Measurements from ENCODE around the gene PCCA. TPM values are rescaled to one million over a fixed set of nuclear protein-coding genes. Genes with fewer than 3 reads are reported as not detected.

The PCCA gene
- total RNA-seq, 4 donors from 2014 or later, result 24.8 to 122 (median 53.0) TPM

GRCh38 chr13:100290165-100290801 lies 201.4 kb downstream of the PCCA start:
- intact Hi-C loops (cut with DNase I; ENCODE audit: low total_unique reads), result no loop called here
- Histone ChIP-seq H3K4me1 (no peaks in the 10 kb centered on the region), H3K36me3 (no peaks in the 10 kb centered on the region), H3K9me3 (no peaks in the 10 kb centered on the region), H3K27ac (no peak overlapping the region), H3K27me3 (no peaks in the 10 kb centered on the region), H3K4me3 (no peak overlapping the region)
- no peak for DNase-seq
- TF ChIP-seq CTCF (IDR thresholded peaks at IDR 0.05) (no peak), POLR2A (IDR thresholded peaks at IDR 0.05) (no peak)

GRCh38 chr13:100291624-100292023 lies 202.7 kb downstream of the PCCA start:
- no peak overlapping the region for H3K4me3 ChIP-seq
- H3K27ac ChIP-seq, result no peak overlapping the region
- H3K9me3 ChIP-seq, result no peaks in the 10 kb centered on the region
- no peak for TF ChIP-seq POLR2A (IDR thresholded peaks at IDR 0.05)
- H3K4me1 ChIP-seq, result no peaks in the 10 kb centered on the region
- intact Hi-C loops (cut with DNase I; ENCODE audit: low total_unique reads), result no loop called here
- DNase-seq, result no peak
- no peaks in the 10 kb centered on the region for H3K36me3 ChIP-seq
- H3K27me3 ChIP-seq, result no peaks in the 10 kb centered on the region

- Histone ChIP-seq H3K36me3 (no peaks in the 10 kb centered on the region), H3K4me1 (no peaks in the 10 kb centered on the region), H3K9me3 (no peaks in the 10 kb centered on the region), H3K4me3 (no peak overlapping the region), H3K27me3 (no peaks in the 10 kb centered on the region), H3K27ac (no peak overlapping the region)
- no peak for TF ChIP-seq CTCF (IDR thresholded peaks at IDR 0.05)
- no peak for TF ChIP-seq POLR2A (IDR thresholded peaks at IDR 0.05)
- intact Hi-C loops (cut with DNase I; ENCODE audit: low total_unique reads), result no loop called here
- DNase-seq, result no peak
These were observed 208.5 kb downstream of the PCCA start for GRCh38 chr13:100297413-100297812.

- Histone ChIP-seq H3K27ac (no peak overlapping the region), H3K9me3 (no peaks in the 10 kb centered on the region), H3K4me3 (no peak overlapping the region), H3K4me1 (no peaks in the 10 kb centered on the region), H3K36me3 (no peaks in the 10 kb centered on the region), H3K27me3 (no peaks in the 10 kb centered on the region)
- no peak for DNase-seq
- intact Hi-C loops (cut with DNase I; ENCODE audit: low total_unique reads), result no loop called here
- TF ChIP-seq CTCF (IDR thresholded peaks at IDR 0.05) (no peak), POLR2A (IDR thresholded peaks at IDR 0.05) (no peak)
These were observed 209.3 kb downstream of the PCCA start for GRCh38 chr13:100298116-100298681.

GRCh38 chr13:100298691-100299090 lies 209.8 kb downstream of the PCCA start:
- H3K27ac ChIP-seq, result no peak overlapping the region
- no peaks in the 10 kb centered on the region for H3K9me3 ChIP-seq
- TF ChIP-seq POLR2A (IDR thresholded peaks at IDR 0.05) (no peak), CTCF (IDR thresholded peaks at IDR 0.05) (no peak)
- intact Hi-C loops (cut with DNase I; ENCODE audit: low total_unique reads), result no loop called here
- H3K4me3 ChIP-seq, result no peak overlapping the region
- DNase-seq, result no peak
- H3K4me1 ChIP-seq, result no peaks in the 10 kb centered on the region
- H3K36me3 ChIP-seq, result no peaks in the 10 kb centered on the region
- no peaks in the 10 kb centered on the region for H3K27me3 ChIP-seq
